Germinal center (tissue), 1 donor: ENCODE results near the gene PSD.

Experiments
- DNase-seq: peaks from one replicate; pipeline ENCODE4 v3.0.0; 2012; ENCODE audit warnings: mixed read lengths, low spot score

The PSD gene

GRCh38 chr10:102420181-102420713 is 1.7 kb upstream of the PSD start:
- DNase-seq: no peak

GRCh38 chr10:102419269-102420180 is 940 bp upstream of the PSD start:
- peak; percentile 80 for DNase-seq

DNA sequence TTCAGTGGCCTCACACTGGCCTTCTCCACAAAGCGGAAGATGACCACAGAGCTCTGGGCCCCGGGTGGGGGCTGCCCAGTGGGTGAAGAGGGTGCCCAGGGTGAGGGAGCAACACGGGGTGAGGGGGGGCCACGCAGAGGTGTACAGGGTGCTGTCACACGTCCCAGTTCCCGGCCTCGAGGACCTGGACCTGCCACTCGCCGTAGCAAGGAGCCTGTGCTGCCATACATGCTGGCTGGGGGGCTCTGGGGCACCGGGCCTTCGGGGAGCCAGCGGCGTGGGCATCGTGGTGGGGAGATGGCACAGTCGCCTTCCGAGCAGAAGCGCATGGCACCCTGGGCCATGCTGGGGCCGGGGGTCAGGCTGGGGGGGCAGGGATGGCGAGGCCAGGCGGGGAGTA is 1.9 kb downstream of the PSD start:
- DNase-seq: no peak

DNA sequence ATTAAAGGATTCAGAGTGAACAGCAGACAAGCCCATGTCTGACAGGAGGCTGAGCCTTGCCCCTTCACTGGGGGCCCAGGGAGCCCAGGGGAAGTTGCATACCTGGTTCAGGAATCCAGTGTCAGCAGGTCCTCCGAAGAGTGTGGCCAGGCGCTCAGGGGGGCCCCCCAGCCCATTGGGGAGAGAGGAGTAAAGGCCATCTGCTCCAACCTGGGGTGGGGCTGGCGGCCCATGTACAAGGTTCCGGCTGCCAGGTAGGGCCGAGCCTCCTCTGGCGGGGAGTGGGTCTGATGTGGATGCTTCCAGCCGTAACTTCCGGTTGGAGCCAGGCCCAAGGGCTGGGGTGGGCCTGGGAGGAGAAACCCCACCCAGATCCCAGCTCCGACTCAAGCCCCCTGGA is 2.3 kb downstream of the PSD start:
- DNase-seq: no peak

DNA sequence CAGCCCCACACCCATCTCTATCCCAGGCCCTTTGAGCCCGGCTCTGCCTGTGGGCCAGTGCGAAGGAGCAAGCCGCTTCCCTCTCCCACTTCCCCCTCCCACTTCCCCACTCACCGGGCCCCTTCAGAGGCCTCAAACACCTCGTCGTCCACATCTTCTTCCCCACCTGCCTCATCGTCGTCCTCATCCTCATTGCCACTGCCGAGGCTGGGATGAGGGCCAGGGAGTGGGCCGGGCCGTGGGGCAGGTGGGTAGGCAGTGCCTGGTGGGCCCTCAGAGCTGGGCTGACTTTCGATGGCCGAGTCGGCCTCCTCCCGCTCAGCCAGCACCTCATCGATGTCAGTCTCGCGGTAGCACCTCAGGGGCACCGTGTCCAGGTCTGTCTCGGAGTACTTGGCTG is 3.8 kb downstream of the PSD start:
- no peak for DNase-seq

- DNase-seq: no peak
These were observed 4.6 kb downstream of the PSD start for GRCh38 chr10:102413806-102414561.

GRCh38 chr10:102413053-102413705 is 5.4 kb downstream of the PSD start:
- peak; percentile 61 for DNase-seq

DNA sequence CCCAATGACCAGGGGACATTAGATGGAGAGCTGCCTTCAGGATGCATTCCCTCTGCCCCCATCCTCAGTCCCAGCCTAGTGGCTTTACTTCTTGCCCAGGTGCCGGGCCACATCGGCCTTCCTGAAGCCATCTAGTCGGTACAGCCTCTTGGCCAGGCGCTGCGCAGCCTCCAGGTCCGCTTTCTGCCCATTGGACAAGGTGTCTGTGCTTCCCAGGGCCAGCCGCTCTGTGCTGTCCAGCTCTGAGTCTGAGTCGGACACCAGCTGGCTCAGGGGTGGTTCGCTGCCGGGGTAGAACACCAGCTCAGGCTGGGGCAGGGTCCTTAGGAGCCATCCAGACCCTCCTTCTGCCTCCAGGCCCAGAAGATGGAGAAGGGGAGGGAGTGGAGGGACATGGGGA is 6.3 kb downstream of the PSD start:
- no peak for DNase-seq

- no peak for DNase-seq
These were observed 7.0 kb downstream of the PSD start for GRCh38 chr10:102411341-102412255.

GRCh38 chr10:102410429-102411073 is 8.0 kb downstream of the PSD start:
- no peak for DNase-seq

DNA sequence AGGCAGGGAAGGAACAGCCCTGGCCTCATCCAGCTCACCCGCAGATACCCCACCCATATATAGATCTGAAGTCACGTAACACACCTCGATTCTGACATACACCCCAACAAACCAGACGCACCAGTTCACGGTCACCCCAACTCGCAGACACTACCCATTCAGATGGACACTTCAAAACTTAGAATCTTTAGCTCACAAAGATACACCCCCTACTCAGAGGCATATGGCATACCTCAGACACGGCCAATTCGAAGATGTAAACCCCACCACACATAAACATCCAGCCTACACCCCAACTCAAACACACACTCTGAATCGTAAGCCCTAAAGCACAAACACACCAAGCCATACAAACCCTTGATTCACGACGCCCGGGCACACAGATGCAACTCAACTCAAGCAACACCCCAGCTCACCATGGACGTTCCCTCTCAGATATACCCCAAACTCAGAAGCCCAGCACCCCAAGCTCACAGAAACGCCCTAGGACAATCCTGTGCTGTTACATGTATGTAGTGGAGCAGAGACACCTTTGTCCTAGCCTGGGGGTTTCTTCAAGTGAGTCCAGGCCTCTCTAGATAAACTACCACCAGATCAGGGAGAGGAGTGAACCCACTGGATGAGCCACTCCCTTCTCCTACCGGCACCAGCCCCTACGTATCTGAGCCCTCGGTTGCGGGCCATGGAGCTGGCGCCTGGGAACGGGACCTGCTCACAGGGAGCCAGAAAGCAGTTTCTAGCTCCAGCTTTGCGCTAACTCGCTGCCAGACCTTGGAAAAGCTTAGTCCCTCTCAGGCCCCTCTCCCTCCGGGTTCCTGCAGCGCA is 8.8 kb downstream of the PSD start:
- no peak for DNase-seq

GRCh38 chr10:102408728-102409603 is 9.6 kb downstream of the PSD start:
- DNase-seq: peak; percentile 47

DNA sequence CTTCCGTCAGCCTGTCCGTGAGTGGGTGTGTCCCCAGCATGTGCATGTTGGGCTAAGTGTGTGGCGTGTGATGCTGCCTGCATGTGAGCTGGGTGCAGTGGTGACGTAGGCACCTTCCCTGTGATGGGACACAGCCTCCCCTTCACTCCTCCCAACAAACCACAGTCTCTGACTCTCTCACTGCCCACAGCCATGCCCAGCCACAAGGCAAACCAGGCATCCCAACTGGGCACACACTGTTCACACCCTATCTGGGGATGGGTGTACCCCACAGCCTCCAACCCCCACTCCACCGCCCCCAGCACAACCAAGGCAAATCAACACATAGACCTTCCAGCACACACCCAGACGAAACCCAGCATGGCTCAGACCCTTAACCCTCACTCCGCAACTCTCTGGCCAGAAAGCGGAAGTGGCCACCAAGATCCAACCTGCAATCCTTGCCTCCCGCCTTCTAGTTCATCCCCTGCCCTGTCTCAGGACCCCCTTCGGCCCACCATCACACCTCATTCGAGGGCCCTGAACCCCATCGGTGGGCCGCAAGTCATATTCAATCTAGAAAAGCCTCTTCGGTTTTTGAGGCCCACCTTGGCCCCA is 10.4 kb downstream of the PSD start:
- no peak for DNase-seq

DNA sequence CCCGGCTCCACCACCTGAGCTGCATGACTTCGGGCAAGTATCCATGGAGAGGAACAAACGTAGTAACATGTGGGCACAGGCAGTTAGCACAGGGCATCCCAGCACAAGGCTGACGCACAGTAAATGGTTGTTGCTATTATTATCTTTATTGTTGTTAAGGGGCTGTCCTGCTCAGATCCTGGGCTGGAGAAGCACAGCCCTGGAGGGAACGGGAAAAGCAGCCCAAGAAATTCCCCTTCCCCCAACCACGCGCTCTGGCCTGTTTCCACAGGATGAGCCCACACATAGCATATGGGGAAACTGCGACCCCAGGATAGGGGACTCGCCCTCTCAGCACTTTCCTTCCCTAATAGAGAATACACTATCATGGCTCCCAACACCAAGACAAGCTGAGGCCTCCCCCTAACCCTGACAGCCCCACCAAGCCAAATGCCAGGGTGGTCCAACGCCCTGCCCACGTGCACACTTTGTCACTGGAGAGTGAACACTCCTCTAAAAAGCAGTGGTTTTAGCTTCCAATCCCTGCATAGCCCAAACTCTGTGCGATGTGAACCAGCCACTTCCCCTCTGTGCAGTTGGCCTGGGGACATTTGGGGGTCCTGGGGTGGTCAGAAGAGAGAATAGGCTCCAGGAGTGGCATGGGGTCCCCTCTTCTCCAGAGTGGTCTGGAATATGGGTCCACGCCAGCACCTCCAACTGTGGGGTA is 11.0 kb downstream of the PSD start:
- no peak for DNase-seq

- DNase-seq: no peak
These were observed 11.8 kb downstream of the PSD start for GRCh38 chr10:102406815-102407214.

DNA sequence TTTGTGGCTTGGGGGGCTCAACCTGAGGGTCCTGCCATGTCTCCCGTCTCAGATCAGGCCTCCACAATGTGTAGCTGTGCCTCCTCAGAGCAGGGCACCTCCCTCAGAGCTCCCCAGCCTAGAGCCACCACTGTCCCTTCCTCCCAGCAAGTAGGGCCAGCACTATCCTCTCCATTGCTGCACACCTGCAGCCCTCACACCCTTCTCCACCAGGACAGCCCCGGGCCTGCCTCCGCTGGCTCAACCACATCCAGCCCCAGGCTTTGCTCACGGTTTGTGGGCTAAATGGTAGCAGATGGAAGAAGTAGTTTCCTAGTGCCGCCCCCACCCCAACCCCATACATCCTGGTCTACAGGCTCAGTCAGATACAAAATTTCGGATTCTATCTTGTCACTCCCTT is 13.0 kb downstream of the PSD start:
- no peak for DNase-seq

DNA sequence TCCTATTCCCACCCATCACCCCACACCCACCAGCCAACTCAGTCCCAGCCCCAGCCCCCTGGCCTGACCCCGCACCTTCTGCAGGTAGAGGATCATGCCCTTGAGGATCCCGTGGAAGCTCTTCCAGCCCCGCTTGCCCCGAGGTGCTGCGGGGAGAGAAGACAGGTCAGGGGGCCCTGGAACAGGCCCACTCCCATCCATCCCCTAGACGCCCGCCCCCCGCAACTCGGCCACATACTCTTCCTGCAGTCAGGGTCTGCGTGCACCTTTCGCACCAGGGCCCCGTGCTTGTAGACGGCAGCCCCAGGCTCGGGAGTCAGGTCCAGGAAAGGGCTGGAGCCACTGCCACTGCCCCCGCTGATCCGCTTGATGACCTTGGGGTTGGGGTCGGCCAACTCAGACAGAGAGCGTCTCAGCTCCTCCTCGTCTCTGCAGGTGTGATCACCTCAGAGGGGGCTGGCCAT is 13.4 kb downstream of the PSD start:
- no peak for DNase-seq
